ENCODE measurements around the gene PRSS36.

DNA sequence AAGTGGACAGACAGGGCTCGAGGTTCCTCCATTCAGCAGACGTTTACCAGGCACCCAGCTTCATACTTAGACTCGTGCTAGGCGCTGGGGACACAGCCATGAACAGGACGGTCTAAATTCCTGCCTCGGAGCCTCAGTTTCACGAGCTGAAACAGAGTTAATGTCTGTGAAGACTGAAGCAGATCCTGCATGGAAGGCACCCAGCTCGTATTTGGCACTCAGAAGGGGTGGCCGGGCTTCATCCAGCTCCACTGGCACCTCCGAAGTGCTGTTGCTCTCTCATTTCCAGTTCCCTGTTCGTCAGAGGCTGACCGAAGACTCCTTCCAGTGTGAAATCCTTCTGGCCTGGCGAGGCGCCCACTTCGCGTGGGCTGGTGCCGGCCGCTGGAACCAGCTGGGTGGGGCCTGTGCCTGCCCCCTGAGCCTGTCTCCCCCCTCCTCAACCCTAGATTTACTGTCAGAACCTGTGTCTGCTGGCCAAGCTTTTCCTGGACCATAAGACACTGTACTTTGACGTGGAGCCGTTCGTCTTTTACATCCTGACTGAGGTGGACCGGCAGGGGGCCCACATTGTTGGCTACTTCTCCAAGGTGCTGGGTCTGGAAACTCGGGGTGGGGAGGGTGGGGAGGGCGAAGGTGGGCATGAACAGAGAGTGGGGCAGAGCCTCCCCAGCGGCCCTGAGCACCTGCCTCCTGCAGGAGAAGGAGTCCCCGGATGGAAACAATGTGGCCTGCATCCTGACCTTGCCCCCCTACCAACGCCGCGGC lies 20.1 kb downstream of the PRSS36 start:
- TF ChIP-seq POLR2A (IDR thresholded peaks at IDR 0.05) = no peak
- TF ChIP-seq, protein P1, sequence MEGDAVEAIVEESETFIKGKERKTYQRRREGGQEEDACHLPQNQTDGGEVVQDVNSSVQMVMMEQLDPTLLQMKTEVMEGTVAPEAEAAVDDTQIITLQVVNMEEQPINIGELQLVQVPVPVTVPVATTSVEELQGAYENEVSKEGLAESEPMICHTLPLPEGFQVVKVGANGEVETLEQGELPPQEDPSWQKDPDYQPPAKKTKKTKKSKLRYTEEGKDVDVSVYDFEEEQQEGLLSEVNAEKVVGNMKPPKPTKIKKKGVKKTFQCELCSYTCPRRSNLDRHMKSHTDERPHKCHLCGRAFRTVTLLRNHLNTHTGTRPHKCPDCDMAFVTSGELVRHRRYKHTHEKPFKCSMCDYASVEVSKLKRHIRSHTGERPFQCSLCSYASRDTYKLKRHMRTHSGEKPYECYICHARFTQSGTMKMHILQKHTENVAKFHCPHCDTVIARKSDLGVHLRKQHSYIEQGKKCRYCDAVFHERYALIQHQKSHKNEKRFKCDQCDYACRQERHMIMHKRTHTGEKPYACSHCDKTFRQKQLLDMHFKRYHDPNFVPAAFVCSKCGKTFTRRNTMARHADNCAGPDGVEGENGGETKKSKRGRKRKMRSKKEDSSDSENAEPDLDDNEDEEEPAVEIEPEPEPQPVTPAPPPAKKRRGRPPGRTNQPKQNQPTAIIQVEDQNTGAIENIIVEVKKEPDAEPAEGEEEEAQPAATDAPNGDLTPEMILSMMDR (IDR thresholded peaks at IDR 0.05 in 4 of 5, conservative IDR thresholded peaks at IDR 0.05 in 1 of 5) = no peak

All from gastrocnemius medialis (tissue), 4 donors.